Measurements from ENCODE around the gene NFU1.
"Not testable (repeated sequence)": the region's sequence is repeated elsewhere in the genome, so short reads cannot be mapped to it uniquely, and the experiment has no call there.

The NFU1 gene

GRCh38 chr2:69450735-69451416 is 13.6 kb upstream of the NFU1 start:
- no peak for FAIRE-seq

DNA sequence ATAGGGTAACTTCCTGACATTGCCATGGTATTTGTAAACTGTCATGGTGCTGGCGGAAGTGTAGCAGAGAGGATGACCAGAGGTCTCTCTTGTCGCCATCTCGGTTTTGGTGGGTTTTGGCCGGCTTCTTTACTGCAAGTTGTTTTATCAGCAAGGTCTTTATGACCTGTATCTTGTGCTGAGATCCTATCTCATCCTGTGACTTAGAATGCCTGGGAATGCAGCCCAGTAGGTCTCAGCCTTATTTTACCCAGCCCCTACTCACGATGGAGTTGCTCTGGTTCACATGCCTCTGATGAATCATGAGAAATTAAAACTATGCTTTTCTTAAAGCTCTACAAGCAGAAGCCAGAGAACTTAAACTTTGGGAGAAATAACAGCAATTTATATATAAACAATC is 12.7 kb upstream of the NFU1 start:
- no peak for FAIRE-seq

DNA sequence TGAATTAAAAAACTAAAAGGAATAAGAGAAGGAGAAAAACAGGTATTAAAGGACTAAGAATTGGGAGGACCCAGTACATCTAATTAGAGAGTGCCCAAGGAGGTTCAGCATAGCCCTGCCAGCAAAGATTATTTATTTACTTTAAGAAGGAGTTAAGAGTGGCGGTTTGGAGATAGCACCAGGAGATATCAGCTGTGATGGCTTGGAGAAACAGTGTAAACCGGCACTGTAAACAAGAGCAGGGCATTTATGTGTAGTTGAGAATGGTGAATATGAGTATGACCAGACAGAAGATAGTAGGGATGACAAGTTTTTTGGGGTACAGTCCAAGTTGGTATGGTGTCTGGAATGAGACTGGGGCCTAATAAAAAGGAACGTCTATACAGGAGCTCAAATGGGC is 6.4 kb upstream of the NFU1 start:
- not testable (repeated sequence) for FAIRE-seq

DNA sequence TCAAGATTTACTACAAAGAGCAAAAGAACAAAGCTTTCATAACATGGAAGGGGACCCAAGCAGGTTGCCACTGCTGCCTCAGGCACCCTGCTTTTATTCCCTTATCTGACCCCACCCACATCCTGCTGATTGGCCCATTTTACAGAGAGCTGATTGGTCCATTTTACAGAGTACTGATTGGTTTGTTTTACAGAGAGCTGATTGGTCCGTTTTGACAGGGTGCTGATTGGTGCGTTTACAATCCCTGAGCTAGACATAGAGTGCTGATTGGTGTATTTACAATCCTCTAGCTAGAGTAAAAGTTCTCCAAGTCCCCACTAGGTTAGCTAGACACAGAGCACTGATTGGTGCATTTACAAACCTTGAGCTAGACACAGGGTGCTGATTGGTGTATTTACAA is 2.3 kb upstream of the NFU1 start:
- FAIRE-seq = not testable (repeated sequence)

DNA sequence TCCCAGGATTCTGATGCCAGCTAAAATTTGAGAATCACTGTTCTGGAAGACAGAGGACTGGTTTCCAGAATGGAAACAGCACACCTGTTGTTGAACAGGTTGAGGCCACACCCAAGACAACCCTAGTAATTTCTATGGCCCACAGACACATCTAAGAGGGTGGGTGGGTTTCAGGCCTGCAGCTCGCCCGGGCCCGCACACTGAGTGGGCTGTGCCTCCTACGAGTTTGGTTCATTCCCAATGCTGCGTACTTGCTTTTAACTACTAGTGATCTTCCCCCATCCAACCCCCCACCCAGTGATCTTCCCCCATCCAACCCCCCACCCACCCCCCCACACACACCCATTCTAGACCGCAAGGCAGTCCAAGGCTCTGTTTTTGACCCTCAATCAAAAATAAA is 1.3 kb upstream of the NFU1 start:
- FAIRE-seq = no peak

DNA sequence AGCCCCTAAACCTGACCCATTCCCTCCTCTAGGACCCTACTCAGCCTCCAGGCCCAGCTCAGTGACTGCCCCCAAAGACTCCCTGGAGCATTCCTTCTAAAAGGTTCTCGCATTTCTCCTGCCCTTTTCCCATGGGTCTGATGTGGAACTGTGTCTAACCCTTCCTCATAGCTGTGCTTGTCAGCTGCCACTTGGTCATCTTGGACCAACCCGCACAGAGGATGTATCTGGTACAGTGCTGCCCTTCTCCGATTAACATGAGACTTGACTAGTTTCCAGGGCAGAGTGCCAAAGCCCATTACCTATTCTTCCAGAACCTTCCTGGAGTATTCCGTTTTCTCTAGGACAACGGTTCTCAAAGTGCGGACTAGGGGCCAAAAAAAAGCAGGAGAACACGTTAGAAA is 518 bp upstream of the NFU1 start:
- no peak for FAIRE-seq

DNA sequence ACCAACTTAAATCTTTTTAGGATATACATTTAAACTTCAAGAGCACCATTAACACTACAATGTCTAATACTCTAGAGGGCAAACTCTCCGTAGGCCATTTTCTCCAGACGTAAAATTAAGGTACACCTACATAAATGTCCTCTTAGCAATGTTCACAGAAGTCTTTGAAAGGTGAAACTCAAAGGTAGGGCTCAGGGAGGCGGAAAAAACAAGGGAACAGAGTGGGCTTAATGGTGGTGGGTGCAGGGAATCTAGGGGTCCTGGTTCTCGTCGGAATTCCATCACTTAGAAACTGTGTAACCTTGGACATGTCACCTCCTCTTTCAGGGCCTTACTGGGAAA is 668 bp downstream of the NFU1 start:
- no peak for FAIRE-seq

- FAIRE-seq = no peak
Measured at GRCh38 chr2:69434753-69435152, 2.5 kb downstream of the NFU1 start.

DNA sequence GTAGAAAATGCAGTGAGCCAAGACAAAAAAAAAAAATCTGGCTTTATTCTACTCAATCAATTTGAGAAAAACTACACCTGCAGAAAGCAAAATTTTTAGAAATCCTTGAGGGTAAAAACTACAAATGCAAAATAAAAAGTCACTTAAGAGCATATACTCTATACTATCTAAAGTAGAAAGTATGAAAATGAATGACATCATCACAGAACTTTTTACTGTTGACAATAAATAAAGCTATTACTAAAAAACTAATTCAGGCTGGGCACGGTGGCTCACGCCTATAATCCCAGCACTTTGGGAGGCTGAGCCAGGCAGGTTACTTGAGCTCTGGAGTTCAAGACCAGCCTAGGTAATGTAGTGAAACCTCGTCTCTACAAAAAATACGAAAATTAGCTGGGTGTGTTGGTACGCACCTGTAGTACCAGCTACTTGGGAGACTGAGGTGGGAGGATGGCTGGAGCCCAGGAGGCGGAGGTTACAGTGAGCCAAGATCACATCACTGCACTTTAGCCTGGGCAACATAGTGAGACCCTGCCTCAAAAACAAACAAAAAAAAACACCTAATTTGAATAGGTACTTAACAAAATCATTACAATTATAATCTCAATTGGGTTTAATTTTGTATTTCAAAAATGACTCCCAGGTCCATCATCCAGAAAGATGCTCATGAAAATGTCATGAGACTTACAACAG is 7.6 kb downstream of the NFU1 start:
- FAIRE-seq = no peak

DNA sequence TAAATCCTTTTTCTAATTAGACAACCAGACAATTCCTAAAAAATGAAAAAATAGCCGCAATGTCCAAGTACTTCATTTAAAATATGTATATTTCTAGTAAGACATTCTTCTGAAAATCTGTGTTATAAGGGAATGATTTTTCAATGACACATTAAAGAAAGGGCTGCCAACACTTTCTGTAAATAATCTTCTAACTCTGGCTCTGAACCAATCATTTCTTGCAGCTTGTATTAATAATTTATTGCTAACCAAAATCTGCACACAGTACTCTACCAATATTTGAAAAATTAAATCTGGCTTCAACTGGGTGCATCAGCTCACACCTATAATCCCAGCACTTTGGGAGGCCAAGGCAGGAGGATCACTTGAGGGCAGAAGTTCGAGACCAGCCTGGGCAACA is 8.3 kb downstream of the NFU1 start:
- no peak for FAIRE-seq

- FAIRE-seq = no peak
Measured at GRCh38 chr2:69424419-69424818, 12.8 kb downstream of the NFU1 start.

GRCh38 chr2:69422198-69422597 is 15.0 kb downstream of the NFU1 start:
- FAIRE-seq = no peak

DNA sequence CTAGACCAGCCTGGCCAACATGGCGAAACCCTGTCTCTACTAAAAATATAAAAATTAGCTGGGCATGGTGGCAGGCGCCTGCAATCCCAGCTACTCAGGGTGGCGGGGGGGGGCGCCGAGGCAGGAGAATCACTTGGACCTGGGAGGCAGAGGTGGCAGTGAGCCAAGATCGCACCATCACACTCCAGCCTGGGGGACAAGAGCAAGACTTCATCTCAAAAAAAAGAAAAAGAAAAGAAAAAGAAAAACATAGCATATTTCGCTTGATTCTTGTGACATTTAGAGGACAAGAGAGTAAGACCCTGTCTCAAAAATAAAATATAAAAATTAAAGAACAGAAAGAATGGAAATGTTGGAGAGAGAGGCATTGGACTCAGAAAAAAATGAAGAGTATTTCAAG is 18.1 kb downstream of the NFU1 start:
- FAIRE-seq = not testable (repeated sequence)

- no peak for FAIRE-seq
Measured at GRCh38 chr2:69416147-69416546, 21.1 kb downstream of the NFU1 start.

DNA sequence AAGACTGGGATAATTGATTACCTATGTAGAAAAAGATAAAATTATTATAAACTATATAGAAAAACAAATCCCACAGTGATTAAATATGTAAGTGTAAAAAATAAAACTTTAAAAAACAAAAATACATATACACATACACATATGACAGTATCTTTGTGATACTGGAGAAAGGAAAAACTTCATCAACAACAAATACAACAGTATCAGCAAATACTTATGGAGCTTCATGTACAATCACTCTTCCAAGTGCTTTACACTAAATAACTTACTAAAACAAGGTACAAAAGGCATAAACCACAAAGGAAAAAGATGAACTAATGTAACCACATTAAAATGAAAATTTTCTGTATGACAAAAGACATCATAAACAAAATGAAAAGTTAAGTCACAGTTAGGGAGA is 26.1 kb downstream of the NFU1 start:
- no peak for FAIRE-seq

DNA sequence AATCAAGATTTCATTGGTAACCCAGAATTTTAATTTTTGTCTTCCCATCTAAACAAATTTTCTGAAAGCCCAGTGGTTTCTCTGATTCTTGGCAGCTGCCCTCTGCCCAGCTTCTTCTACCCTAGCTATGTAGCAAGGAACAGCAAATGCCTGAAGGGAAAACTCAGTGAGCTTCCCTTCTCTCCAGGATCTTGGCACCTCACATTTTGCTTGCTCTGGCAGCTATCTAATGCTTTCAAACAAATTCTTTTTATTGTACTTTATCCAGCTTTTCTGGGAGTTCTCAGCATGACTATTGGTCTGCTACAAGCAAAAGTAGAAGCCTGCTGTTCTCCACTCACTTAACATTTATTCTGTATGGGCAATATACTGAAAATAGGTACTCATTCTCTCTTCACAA is 31.9 kb downstream of the NFU1 start:
- no peak for FAIRE-seq

DNA sequence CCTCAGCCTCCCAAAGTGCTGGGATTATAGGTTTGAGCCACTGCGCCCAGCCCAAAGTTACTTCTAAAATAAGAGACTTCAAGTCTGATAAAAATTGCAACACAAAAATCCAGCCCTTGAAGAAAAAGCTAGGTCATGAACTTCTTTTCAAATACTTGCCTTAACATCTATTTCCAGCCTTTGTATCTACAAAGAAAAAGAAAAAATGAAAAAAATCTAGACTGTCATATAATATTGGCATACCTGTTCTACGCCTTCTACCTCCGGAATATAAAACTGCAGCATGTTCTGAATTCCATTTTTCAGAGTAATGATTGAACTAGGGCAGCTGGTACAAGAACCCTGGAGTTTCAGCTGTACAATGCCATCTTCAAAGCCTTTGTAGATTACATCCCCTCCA is 37.1 kb downstream of the NFU1 start:
- no peak for FAIRE-seq

DNA sequence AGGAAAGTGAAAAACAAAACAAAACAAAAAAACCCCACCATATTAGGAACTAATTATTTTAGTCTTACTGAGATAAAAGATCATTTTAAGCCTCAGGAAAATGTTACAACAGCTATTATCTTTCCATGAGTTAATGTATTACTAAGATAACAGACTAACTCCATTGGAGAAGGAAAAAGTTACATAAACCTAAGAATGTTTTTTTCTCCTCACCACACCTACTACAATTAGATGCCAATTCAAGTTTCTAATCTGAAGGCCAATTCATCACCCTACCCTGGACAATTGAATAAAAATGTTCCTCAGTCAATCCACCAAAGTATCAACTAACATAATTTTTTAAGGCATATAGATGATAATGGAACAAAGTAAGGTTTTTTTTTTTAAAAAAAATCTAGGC is 40.0 kb downstream of the NFU1 start:
- peak; percentile 21 for FAIRE-seq

DNA sequence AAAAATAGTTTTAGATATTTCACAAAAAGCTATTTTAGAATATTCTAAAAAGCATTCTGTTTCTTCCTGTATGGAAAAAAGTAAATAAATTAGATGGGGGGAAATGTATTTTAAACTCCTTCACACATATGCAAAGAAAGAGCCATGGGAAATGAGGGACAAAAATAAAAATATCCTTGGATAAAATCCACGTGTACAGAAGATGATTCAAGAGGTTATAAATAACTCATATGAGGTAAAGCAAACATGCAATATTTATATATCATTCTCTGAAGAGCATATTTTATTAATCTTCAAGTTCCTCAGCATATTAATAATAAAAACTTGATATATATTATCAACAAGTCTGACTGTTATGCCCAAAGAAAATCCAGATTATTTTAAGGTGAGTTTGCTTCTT is 41.4 kb downstream of the NFU1 start:
- FAIRE-seq = no peak

DNA sequence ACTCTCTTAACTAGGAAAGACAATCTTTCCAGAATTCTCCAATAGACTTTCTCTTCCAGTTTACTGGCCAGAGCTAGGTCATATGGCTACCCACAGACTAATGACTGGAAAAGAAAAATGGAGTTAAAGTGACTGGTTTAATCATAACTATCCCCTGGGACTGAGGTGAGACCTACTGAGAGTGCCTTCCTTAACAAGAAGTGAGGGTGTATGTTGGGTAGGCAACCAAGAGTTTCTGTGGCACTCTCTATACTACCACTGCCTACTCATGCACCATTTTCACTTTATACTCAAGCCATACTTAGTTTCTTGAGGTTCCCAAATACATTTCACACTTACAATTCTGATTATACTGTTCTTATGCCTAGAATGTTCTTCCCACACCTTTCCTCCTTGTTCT is 43.3 kb downstream of the NFU1 start:
- FAIRE-seq = no peak

DNA sequence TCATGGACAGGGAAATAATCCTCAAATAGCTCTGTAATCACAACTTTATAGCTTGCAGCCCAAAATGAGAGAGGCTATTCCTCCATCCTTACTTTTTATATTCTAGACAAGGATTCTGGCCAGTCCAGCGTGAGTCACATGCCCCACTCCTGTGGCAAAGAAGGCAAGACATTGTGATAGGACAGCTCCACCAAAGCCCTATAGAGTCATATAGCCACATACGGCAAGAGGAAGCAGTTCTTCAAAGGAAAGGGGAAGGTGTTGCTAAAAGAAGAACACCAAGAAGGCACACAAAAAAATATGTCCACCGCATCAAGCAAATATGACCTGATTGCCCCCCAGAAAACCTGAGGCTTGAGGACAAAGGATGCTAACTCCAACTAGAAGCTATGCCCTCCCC is 46.8 kb downstream of the NFU1 start:
- FAIRE-seq = no peak

- FAIRE-seq = no peak
Measured at GRCh38 chr2:69390001-69390400, 47.2 kb downstream of the NFU1 start.

GRCh38 chr2:69389271-69389670 is 48.0 kb downstream of the NFU1 start:
- no peak for FAIRE-seq

DNA sequence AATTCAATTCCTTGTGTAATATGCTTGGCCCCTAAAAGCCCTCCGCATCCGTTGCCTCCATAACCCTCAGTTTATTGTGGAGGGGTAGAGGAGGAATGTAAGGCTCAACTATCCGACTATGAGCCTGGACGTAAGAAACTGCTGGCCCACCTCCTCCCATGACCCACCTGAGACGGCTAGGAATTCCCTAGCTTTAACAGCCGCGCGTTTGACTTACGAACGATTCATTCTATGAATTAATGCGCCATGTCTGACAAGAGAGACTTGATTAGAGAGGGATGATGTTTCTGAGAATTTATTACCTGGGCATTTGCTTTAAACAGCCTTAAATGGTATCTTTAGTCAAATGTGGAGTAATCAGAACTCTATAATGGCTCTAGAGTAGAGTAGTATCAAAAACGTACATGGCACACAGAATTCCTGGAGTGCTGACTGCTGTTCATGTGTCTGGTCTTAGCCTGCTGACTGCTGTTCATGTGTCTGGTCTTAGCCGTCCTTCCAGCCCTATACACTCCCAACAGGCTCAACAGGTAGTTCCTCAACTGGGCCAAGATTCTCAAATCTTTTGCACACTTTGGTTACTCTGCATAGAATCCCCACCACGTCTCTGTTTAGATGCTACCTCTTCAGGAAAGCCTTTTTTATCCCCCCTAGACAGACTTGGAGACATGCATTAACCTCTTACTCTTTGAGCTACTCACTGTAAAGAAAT is 49.3 kb downstream of the NFU1 start:
- FAIRE-seq = no peak

Data from endometrium (tissue), 2 donors.